ENCODE measurements around the gene CLDN6. TPM values are rescaled to one million over a fixed set of nuclear protein-coding genes. Genes with fewer than 3 reads are reported as not detected.
A peak's percentile ranks its signal among the peaks of the same experiment; 100 is the strongest.

Gene CLDN6
- total RNA-seq, 1 experiment from 2014 or later, result not detected

DNA sequence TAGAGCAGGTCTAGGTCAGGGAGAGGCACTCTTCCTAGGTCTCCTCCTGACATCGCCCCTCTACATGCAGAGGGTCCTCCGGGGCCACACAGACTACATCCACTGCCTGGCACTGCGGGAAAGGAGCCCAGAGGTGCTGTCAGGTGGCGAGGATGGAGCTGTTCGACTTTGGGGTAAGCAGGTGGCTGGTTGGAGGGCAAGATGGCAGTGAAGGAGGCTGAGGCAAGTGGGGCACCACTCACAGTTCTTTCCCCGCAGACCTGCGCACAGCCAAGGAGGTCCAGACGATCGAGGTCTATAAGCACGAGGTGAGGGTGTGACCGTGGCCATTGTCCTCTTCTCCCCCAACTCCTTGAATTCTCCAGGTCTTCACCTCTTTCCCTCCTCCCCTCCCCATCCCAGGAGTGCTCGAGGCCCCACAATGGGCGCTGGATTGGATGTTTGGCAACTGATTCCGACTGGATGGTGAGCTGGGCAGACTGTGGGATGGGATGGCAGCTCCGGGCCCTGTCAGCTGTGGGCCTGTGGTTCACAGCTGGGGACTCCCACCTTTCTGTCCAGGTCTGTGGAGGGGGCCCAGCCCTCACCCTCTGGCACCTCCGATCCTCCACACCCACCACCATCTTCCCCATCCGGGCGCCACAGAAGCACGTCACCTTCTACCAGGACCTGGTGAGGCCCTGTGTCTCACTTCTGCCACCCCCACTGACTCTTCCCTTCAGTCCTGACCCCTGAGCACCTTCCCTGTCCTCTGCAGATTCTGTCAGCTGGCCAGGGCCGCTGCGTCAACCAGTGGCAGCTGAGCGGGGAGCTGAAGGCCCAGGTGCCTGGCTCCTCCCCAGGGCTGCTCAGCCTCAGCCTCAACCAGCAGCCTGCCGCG lies 8.9 kb upstream of the CLDN6 start:
- H3K4me1 ChIP-seq, result peaks cover 35% of the 10 kb centered on the region
- DNase-seq, result no peak

GRCh38 chr16:3026003-3026378 lies 8.0 kb upstream of the CLDN6 start:
- H3K36me3 ChIP-seq, result peaks cover 7% of the 10 kb centered on the region
- no peak overlapping the region for H3K4me3 ChIP-seq
- H3K27ac ChIP-seq, result no peak overlapping the region
- H3K27me3 ChIP-seq, result no peaks in the 10 kb centered on the region
- H3K4me1 ChIP-seq, result peaks cover 28% of the 10 kb centered on the region
- H3K9me3 ChIP-seq (replicated peaks), result no peaks in the 10 kb centered on the region
- no peak for DNase-seq

More for the DNA sequence above, 8.9 kb upstream of the CLDN6 start:
- Histone ChIP-seq H3K27ac (peak overlapping the region; percentile 22), H3K27me3 (peaks cover 5% of the 10 kb centered on the region), H3K36me3 (peaks cover 7% of the 10 kb centered on the region; the same call in 1 of the 2 replicates), H3K9me3 (replicated peaks) (no peaks in the 10 kb centered on the region), H3K4me3 (no peak overlapping the region)

DNA sequence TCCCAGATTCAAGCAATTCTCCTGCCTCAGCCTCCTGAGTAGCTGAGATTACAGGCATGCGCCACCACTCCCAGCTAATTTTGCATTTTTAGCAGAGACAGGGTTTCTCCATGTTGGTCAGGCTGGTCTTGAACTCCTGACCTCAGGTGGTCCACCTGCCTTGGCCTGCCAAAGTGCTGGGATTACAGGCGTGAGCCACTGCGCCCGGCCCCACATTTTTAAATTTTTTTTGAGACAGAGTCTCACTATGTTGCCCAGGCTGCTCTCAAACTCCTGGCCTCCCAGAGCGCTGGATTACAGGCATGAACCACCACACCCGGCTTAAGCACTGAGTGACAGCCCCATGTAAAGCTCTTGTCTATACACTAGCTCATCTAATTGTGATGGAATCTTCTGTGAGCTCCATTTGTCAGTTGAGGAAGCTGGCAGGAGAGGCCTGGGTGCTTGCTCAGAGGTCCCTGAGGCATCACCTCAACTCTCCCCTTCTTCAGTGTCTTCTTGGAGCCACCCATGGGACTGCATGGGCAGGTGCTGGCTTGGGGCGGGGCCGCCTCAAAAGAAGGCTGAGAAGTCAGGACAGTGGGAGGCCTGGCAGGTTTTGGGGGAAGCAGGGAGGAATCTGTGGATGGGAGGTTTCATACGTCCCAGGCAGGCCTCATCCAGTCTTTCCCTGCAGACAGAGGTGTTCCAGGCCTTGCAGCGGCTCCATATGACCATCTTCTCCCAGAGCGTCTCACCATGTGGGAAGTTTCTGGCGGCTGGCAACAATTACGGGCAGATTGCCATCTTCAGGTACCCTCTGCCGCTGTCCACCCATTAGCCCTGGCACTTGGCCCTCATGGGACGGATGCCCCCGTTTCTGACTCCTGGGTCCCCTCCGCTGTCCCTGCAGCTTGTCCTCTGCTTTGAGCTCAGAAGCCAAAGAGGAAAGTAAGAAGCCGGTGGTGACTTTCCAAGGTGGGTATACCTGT lies 7.3 kb upstream of the CLDN6 start:
- H3K27me3 ChIP-seq, result no peaks in the 10 kb centered on the region
- H3K9me3 ChIP-seq (replicated peaks), result no peaks in the 10 kb centered on the region
- no peak overlapping the region for H3K4me3 ChIP-seq
- DNase-seq, result no peak
- H3K36me3 ChIP-seq, result peaks cover 7% of the 10 kb centered on the region
- H3K27ac ChIP-seq, result no peak overlapping the region
- H3K4me1 ChIP-seq, result peaks cover 21% of the 10 kb centered on the region

GRCh38 chr16:3023669-3024478 lies 5.9 kb upstream of the CLDN6 start, which contains the start of the genes HCFC1R1 and THOC6:
TSS of gene HCFC1R1 (minus strand) at chr16:3023942. CDS start at chr16:3023941, 1 bp downstream.
TSS of gene THOC6 (plus strand) at chr16:3024035. CDS start at chr16:3024327, 292 bp downstream.
- H3K27me3 ChIP-seq, result no peaks in the 10 kb centered on the region
- peaks cover 21% of the 10 kb centered on the region for H3K4me1 ChIP-seq
- peak; percentile 98 for DNase-seq
- H3K4me3 ChIP-seq, result peak within 1 kb of the TSS; percentile 95
- no peaks in the 10 kb centered on the region for H3K9me3 ChIP-seq (replicated peaks)
- H3K27ac ChIP-seq, result peak within 1 kb of the TSS; percentile 95
- H3K36me3 ChIP-seq, result peaks cover 7% of the 10 kb centered on the region

GRCh38 chr16:3023415-3023668 lies 5.4 kb upstream of the CLDN6 start:
- H3K27ac ChIP-seq, result peak overlapping the region; percentile 95; the same call in 1 of the 2 replicates
- peaks cover 21% of the 10 kb centered on the region for H3K4me1 ChIP-seq
- H3K36me3 ChIP-seq, result peaks cover 7% of the 10 kb centered on the region
- no peaks in the 10 kb centered on the region for H3K9me3 ChIP-seq (replicated peaks)
- peak overlapping the region; percentile 95 for H3K4me3 ChIP-seq
- H3K27me3 ChIP-seq, result no peaks in the 10 kb centered on the region
- no peak for DNase-seq

DNA sequence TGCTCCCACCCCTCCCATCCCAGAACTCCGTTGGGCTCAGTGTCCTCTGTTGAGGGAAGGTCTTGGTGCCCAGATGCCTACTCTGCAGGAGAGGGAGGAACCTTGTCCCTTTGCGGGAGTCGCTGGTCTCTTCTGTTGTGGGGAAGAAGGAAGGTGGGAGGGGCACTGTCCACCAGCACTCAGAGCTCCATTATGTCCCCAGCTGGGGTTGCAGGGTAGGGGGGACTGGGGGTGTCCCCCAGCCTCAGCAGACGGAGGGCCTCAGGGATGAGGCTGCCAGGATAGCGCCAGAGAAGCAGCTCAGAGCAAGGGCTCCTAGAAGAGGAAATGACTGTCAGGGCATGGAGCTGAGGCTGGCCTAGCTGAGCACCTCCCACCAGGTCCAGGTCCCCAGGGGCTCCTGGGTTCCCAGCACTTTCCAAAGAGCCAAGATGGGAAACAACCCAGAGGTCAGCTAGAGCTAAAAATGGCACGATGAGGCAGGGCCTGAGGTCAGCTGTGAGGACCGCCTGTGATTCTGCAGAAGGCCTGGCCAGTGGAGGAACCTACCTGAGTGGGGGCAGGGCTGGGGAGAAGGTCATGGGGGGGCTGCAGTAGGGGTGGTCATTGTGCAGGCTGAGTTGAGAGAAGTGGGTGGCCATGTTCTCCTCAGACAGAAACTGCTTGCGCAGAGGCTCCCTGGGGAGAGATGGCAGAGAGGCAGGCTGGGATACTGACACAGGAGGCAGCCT lies 4.9 kb upstream of the CLDN6 start:
- Histone ChIP-seq H3K9me3 (replicated peaks) (no peaks in the 10 kb centered on the region), H3K27ac (peak overlapping the region; percentile 95), H3K27me3 (no peaks in the 10 kb centered on the region), H3K36me3 (peaks cover 7% of the 10 kb centered on the region), H3K4me3 (peak overlapping the region; percentile 95), H3K4me1 (peaks cover 21% of the 10 kb centered on the region)
- DNase-seq, result peak; percentile 24 to 32

DNA sequence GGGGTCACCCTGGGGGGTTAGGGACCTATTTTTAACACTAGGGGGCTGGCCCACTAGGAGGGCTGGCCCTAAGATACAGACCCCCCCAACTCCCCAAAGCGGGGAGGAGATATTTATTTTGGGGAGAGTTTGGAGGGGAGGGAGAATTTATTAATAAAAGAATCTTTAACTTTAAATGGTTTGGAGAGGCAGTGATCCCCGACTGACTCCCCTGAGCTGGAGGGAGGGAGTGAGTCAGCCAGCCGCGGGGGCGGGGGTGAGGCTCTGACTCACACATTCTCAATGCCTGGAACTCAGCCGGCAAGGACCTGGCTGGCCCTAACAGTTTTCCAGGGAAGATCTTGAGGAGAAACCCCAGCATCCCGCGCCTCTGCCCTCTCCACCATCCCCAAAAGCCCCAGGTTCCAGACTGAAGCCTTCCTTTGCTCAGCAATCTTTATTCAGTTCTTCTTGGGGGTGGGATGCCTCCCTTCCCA lies 4.3 kb upstream of the CLDN6 start:
- no peaks in the 10 kb centered on the region for H3K9me3 ChIP-seq (replicated peaks)
- no peaks in the 10 kb centered on the region for H3K27me3 ChIP-seq
- H3K36me3 ChIP-seq, result peaks cover 7% of the 10 kb centered on the region
- peak overlapping the region; percentile 95 for H3K4me3 ChIP-seq
- peak overlapping the region; percentile 95 for H3K27ac ChIP-seq
- peak; percentile 85 to 89 for DNase-seq
- peaks cover 17% of the 10 kb centered on the region for H3K4me1 ChIP-seq

DNA sequence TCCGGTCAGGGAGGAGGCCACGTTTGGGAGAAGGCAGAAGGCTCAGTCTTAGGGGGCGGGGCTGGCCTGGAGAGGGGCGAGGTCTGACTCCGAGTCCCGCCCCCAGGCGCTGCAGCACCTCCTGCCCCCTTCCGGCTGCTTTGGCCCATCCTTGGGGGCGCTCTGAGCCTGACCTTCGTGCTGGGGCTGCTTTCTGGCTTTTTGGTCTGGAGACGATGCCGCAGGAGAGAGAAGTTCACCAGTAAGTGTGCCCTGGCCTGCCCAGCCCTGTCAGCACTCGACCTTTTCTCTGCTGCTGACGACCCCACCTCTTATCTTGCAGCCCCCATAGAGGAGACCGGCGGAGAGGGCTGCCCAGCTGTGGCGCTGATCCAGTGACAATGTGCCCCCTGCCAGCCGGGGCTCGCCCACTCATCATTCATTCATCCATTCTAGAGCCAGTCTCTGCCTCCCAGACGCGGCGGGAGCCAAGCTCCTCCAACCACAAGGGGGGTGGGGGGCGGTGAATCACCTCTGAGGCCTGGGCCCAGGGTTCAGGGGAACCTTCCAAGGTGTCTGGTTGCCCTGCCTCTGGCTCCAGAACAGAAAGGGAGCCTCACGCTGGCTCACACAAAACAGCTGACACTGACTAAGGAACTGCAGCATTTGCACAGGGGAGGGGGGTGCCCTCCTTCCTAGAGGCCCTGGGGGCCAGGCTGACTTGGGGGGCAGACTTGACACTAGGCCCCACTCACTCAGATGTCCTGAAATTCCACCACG lies 3.6 kb upstream of the CLDN6 start:
- no peaks in the 10 kb centered on the region for H3K27me3 ChIP-seq
- H3K9me3 ChIP-seq (replicated peaks), result no peaks in the 10 kb centered on the region
- peak; percentile 87 to 90 for DNase-seq
- H3K4me1 ChIP-seq, result peaks cover 12% of the 10 kb centered on the region
- peak overlapping the region; percentile 95 for H3K27ac ChIP-seq
- H3K4me3 ChIP-seq, result peak overlapping the region; percentile 95
- H3K36me3 ChIP-seq, result peaks cover 7% of the 10 kb centered on the region

GRCh38 chr16:3020604-3021448 lies 2.8 kb upstream of the CLDN6 start:
- Histone ChIP-seq H3K4me3 (peak overlapping the region; percentile 95), H3K36me3 (peaks cover 7% of the 10 kb centered on the region), H3K9me3 (replicated peaks) (no peaks in the 10 kb centered on the region), H3K4me1 (peaks cover 12% of the 10 kb centered on the region), H3K27ac (peak overlapping the region; percentile 95), H3K27me3 (no peaks in the 10 kb centered on the region)
- peak; percentile 68 to 87 for DNase-seq

GRCh38 chr16:3020247-3020603 lies 2.2 kb upstream of the CLDN6 start, which contains the start of gene TNFRSF12A:
TSS of gene TNFRSF12A (plus strand) at chr16:3020368. CDS start at chr16:3020398, 30 bp downstream.
- Histone ChIP-seq H3K27ac (peak within 1 kb of the TSS; percentile 95), H3K9me3 (replicated peaks) (no peaks in the 10 kb centered on the region), H3K27me3 (no peaks in the 10 kb centered on the region), H3K4me1 (peaks cover 12% of the 10 kb centered on the region), H3K4me3 (peak within 1 kb of the TSS; percentile 95), H3K36me3 (peaks cover 7% of the 10 kb centered on the region)
- DNase-seq, result peak; percentile 77 to 85

DNA sequence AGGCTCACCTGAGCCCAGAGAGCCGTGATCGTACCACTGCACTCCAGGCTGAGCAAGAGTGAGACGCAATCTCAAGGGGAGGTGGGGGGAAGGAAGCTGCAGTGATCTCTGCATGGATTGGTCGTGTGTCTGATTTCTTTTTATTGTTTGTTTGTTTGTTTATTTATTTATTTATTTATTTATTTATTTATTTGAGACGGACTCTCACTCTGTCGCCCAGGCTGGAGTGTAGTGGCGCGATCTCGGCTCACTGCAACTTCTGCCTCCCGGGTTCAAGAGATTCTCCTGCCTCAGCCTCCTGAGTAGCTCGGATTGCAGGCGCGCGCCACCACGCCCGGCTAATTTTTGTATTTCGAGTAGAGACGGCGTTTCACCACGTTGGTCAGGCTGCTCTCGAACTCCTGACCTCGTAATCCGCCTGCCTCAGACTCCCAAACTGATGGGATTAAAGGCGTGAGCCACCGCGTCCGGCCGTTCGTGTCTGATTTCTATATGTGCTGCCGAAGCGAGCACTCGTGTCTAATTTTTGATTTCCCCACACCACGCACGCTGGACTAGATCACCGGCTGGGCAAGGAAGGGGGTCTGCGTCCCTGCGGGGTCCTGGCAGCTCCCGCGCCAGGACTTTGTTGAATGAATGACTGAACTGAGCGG lies 1.7 kb upstream of the CLDN6 start:
- H3K36me3 ChIP-seq, result peaks cover 7% of the 10 kb centered on the region
- no peak for DNase-seq
- H3K27me3 ChIP-seq, result no peaks in the 10 kb centered on the region
- H3K4me1 ChIP-seq, result peaks cover 12% of the 10 kb centered on the region
- H3K27ac ChIP-seq, result peak overlapping the region; percentile 95; the same call in 1 of the 2 replicates
- H3K4me3 ChIP-seq, result peak overlapping the region; percentile 95
- no peaks in the 10 kb centered on the region for H3K9me3 ChIP-seq (replicated peaks)

GRCh38 chr16:3017344-3017743 lies 639 bp downstream of the CLDN6 start:
- no peak for DNase-seq
- peaks cover 1% of the 10 kb centered on the region for H3K27me3 ChIP-seq
- no peak overlapping the region for H3K27ac ChIP-seq

More at GRCh38 chr16:3017344-3017743, 639 bp downstream of the CLDN6 start:
- Histone ChIP-seq H3K36me3 (peaks cover under 1% of the 10 kb centered on the region), H3K9me3 (replicated peaks) (no peaks in the 10 kb centered on the region), H3K4me3 (no peak overlapping the region), H3K4me1 (peaks cover 8% of the 10 kb centered on the region)

Data from SJCRH30 (cell line).